GM18873 (cell line): Measurements from ENCODE around the gene SLC35D1.
A peak's percentile ranks its signal among the peaks of the same experiment; 100 is the strongest.
"Not testable (repeated sequence)": the region's sequence is repeated elsewhere in the genome, so short reads cannot be mapped to it uniquely, and the experiment has no call there.

ENCODE experiments used
- ATAC-seq: cut with Tn5 transposase; IDR thresholded peaks from one replicate; pipeline ENCODE4 v1.9.1; 2021; ENCODE audit warnings: mild to moderate bottlenecking, moderate library complexity, moderate number of reproducible peaks; ENCODE audit not compliant: unreplicated experiment, low FRiP score

The SLC35D1 gene

GRCh38 chr1:67053785-67054772, at the start of gene SLC35D1:
TSS of gene SLC35D1 (minus strand) at chr1:67054148. CDS start at chr1:67054013, 135 bp downstream.
- peak; percentile 65 for ATAC-seq

- no peak for ATAC-seq
These were observed 49.6 kb upstream of the SLC35D1 start for GRCh38 chr1:67103548-67103947.

- ATAC-seq, result no peak
These were observed 46.9 kb upstream of the SLC35D1 start for GRCh38 chr1:67100833-67101232.

- no peak for ATAC-seq
These were observed 43.4 kb upstream of the SLC35D1 start for GRCh38 chr1:67097305-67097704.

- no peak for ATAC-seq
These were observed 40.2 kb upstream of the SLC35D1 start for GRCh38 chr1:67094191-67094590.

- no peak for ATAC-seq
These were observed 35.8 kb upstream of the SLC35D1 start for GRCh38 chr1:67089685-67090208.

- ATAC-seq, result no peak
These were observed 34.5 kb upstream of the SLC35D1 start for GRCh38 chr1:67088440-67088839.

- ATAC-seq, result no peak
These were observed 31.4 kb upstream of the SLC35D1 start for GRCh38 chr1:67085326-67085725.

- ATAC-seq, result no peak
These were observed 30.9 kb upstream of the SLC35D1 start for GRCh38 chr1:67084765-67085318.

GRCh38 chr1:67078291-67078690, 24.3 kb upstream of the SLC35D1 start:
- no peak for ATAC-seq

GRCh38 chr1:67077593-67077992, 23.6 kb upstream of the SLC35D1 start:
- ATAC-seq, result no peak

- no peak for ATAC-seq
These were observed 18.8 kb upstream of the SLC35D1 start for GRCh38 chr1:67072749-67073148.

- not testable (repeated sequence) for ATAC-seq
These were observed 13.7 kb upstream of the SLC35D1 start for GRCh38 chr1:67067655-67068054.

GRCh38 chr1:67062412-67062811, 8.5 kb upstream of the SLC35D1 start:
- ATAC-seq, result no peak

- no peak for ATAC-seq
These were observed 7.3 kb upstream of the SLC35D1 start for GRCh38 chr1:67061266-67061665.

- ATAC-seq, result no peak
These were observed 6.9 kb upstream of the SLC35D1 start for GRCh38 chr1:67060811-67061218.

- ATAC-seq, result no peak
These were observed 5.4 kb upstream of the SLC35D1 start for GRCh38 chr1:67059346-67059745.

GRCh38 chr1:67058761-67059160, 4.8 kb upstream of the SLC35D1 start:
- no peak for ATAC-seq

- ATAC-seq, result no peak
These were observed 4.3 kb upstream of the SLC35D1 start for GRCh38 chr1:67058242-67058641.

- ATAC-seq, result peak; percentile 27
These were observed 488 bp downstream of the SLC35D1 start for GRCh38 chr1:67053535-67053784.

- peak; percentile 22 for ATAC-seq
These were observed 1.0 kb downstream of the SLC35D1 start for GRCh38 chr1:67052741-67053534.
